Activated naive CD4-positive, alpha-beta T cell (primary cell): Measurements from ENCODE around the gene SP2.

Experiments
- DNase-seq, 4 experiments: peaks; one replicate each; lab custom pipeline; 2025; lab: John Stamatoyannopoulos, UW

Gene SP2

DNA sequence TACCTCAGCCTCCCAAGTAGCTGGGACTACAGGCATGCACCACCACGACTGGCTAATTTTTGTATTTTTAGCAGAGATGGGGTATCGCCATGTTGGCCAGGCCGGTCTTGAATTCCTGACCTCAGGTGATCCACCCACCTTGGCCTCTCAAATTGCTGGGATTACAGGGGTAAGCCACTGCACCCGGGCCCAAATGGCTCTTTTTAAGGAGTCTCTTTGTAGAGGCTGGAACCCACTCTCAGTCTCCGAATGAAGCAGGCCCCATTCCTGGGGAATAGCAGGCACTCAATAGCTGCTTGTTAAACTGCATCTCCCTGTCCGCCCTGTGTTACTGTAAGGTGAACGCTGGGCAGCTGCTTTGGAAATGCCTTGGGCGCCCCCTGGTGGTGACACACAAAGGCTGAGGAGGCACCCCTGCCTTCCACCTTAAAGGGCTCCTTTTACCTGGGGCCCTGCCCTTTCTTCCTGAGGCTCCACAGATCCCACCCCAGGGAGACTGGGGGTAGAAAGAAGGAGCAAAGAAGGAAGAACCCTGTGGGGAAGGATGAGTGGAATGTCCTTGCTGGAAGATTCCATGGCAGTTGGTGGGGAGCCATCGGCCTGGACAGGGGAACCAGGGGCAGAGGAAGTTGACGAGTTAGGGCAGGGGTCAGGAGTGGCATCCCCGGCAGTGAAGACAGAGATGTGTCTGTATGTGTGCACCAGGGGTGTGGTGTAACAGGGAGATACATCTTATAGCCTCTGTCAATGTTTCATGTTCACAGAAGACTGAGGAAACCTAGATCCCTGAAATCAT is 6.1 kb upstream of the SP2 start:
- DNase-seq: peak; percentile 84 to 97 (median 92)

DNA sequence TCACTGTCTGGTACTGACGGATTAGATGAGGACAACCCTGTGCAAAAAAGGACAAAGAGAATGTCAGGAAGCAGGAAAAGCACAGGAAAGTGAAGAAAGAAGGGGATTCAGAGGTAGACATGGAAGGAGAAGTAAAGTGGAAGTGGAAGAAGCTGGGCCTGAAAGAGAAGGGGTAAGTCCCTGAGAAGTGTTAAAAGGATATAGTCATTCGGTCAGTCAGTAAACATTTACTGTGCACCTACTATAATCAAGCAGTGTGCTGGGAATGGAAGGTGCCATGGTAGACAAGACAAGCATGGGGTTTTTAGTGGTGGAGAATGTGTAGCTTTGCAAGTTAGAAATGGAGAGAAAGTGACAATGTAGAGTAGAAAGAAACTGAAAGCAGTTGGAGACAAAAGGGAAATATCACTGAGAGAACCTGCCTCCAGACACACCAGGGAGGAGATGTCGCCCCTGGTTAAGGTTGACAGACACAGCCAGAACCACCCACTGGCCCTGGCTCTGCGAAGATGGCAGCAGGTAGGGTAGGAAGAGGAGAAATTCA is 4.4 kb upstream of the SP2 start:
- DNase-seq: no peak

DNA sequence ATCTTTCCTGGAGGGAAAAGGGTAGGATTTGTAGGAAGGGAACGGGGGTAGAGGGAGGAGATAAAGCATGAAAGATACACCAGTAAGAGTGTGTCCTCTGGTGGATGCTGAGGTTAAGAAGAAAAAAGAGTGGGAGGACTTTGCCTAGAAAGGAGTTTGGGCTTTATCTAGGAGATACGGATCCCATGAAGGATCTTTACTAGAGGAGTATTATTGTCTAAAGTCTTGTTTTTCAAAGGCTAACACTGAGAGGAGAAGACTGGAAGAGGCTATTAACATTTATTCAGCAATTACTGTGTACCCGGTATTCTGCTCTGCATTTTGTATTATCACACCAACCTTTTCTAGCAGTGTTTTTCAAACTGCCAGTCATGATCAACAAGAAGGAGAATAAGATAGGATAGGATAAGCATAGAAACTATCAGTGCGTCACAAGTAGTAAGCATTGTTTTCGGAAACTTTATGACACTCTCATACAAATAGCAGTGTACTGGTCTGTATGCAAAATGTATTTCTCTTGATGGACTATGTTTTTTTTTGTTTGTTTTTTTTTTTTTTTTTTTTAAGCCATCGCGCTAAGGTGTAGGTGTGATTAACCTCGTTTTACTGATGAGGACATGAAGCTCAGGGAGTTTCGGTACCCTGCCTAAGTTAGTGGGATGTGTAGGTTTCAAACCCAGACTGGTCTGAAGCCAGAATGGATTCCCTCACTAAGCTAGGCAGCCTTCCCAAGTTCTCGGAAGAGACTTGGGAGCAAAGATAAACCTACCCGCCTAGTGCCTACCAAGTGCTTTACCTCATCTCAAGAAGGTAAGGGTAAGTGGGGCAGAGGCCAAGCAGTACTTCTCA is 1.3 kb upstream of the SP2 start:
- no peak for DNase-seq

DNA sequence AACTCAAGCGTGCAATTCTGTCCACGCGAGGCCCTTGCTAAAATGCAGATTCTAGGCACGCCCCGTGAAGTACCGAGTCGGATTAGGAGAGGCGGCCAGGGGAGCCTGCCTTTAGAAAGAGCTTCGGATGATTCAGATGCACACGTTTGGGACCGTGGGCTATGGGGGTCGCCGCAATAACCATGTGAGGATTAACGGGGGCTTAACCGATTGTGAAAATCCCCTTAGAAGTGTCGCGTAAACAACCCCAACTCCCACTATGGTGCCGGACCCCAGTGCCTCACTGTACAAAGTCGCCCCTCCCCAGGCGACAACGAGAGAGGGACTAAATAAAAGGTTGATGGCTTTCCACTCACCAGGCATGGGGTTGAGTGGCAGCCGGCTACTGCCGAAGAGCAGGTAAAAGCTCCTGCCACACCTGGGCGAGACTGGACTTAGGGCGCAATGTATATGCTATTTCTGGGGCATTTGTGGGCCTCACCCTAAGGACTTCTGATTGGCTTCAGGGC is 635 bp upstream of the SP2 start:
- DNase-seq: peak in 2 of 4 experiments; percentile 21 to 31

DNA sequence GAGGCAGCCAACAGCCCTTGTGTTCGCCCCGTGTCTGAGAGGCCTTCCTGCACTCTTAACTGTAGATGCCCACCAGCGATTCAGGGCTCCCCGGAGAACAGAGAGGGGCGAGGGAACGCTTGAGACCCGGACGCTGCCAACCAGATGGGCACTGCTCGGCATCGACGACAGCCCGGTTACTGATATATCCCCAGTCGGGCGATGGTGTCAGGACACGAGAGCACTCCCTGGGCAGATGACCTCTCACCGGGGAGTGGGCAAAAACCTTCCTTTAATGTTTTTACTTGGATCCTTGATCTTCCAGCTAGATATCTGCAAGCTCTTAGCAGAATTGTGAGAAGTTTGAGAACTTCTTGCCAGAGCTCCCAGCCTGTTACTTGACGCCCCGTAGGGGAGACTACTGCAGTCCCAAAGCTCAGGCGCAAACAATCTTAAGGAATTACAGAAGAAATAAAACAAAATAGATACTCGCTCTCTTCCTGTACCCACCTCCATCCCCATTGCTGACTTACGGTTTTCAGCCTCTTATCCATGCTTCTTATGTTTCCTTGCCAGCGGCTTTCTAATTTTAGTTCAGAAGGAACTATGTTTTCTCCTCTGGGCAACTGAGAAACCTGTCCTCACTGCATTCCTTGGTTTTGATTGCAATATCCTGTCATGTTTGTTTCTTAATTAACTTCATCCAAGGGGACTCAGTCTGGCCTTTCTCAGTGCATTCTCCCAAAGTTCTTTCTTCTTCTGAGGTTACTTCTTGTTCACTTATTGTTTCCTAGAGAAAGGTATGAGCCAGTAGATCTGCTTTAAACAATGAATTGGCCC is 845 bp downstream of the SP2 start:
- DNase-seq: no peak

DNA sequence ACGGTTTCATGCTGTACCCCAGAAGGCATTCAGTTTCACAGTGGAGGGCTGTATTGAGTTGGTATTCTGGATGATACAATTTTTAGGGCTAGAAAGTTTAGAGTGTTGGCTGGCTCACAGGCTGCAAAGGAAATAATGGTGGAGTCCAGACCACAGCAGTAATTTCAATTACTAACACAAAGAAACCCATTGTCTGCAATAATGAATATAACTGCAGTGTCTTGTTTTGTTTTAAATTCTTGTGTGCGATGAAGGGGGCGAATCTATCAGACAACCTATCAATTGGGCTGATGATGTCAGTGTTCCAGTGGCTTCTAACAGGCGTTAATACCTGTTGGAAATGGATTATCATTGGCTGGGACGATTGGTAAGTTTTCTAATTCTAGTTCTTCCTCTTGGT is 1.5 kb downstream of the SP2 start:
- DNase-seq: no peak

DNA sequence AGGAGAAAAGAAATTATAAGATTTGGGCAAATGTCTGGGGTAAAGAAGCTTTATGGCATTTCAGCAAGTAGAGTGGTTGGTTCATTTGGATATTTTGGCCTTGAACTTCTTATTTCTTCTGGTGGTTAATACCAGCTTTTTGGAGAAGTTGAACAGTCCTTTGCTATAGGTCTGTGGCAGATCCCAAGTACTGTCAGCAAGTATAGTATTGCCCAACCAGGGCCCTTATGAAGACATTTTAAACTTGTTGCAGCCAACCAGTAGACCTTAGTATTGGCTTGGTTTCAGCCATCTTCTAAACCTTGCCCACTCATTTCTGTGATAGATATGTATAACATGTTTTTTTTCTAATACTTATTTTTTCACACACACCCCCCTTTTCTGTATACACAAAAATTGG is 2.2 kb downstream of the SP2 start:
- DNase-seq: no peak

DNA sequence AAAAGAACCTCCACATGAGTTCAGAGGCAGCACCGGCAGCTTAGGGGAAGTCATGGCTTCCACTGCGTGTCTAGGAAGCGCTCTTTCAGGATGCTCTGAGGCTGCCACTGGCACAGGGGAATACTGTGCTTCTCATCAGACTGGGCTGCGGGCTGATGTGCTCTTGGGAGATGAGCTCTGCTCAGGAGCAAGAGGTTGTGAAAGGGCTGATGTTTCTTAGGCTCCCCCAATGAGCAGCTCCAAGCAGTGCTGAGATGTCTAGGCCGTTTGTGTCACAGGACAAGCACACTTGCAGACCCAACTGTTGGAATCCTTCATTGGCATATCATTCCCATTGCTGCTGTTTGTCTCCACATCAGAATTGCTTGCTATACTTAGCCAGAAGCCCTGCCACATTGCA is 3.6 kb downstream of the SP2 start:
- DNase-seq: no peak

DNA sequence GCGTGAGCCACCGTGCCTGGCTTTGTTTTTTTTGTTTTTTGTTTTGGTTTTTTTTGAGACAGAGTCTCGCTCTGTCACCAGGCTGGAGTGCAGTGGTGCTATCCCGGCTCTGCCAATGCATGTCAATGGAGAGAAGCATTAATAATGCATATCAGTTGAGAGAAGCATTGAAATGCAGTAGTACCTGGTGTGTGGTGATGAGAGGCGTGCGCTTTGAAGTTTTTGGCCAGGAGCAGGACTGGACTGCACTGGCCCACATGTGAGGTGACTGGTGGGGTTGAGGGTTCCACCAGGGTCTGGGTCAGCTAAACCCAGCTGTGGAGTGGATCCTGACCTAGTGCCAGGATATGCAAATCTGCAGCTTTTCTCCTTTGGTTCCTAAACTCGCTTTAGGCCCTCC is 5.4 kb downstream of the SP2 start:
- DNase-seq: no peak

DNA sequence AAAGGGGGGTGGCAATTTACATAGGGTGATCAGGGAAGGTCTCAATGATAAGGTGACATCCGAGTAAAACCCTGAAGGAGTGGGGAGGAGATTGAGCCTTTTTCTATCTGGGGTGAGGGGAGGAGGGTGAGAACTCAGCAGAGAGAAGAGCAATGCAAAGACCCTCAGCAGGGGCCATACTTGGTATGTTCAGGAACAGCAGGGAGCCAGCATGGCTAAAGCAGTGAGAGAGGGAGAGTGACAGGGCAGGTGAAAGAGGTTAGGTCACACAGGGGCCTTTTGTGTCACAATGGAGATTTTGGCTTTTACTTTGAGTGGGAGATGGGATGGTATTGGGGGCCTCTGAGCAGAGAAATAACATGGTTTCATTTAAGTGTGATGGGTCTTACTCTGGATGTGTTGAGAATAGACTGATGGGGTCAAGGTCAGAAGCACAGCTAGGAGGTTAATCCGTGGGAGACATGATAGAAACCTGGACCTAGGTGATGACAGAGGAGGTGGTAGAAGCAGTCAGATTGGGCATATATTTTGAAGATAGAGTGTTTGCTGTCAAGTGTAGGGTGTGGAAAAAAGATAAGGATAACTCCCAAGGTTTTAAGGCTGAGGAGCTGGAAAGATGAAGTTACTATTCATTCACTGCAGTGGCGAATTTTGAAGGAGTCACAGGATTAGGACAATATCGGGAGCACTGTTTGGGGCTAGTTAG is 6.2 kb downstream of the SP2 start:
- no peak for DNase-seq

DNA sequence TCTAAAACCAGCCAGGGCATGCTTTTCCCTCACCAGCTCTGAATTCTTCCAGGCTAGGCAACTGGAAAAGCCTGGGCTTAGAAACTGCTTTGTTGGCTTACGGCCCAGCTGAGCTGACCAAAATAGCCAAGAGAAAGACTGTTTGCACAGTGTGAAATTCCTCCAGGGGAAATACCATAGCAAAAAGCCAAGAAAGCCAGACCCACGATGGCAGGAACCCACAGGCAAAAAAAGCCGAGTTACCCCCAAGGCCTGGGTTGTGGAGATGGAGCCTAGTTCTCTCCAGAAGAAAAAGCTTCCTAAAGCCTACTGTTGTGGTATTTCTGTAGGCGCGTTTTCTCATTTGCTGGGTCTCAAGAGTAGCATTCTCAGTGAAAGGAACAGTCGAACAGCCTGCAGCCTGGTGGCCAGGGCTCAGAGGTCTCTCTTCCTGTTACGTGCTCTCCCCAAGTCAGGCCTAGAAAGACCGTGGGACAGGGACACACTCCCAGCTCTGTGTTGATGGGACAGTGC is 9.2 kb downstream of the SP2 start:
- DNase-seq: no peak

DNA sequence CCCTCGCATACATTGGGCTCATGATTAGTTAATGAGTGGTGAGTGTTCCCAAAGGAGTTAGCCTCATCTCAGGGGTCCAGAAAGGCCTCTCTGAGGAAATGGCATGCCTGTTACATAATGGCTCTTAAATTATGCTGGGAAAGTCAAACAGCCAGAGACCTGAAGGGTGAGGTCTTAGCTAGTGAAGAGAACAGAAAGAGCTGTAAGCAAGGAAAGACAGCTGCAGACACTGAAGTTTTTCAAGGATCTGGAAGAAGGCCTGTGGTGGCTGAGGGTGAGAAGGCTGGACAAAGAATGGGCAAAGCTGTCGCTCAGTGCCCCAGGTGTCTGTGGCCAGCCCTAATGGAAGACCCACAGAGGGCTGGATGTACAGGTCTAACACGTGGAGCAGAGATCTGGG is 10.4 kb downstream of the SP2 start:
- no peak for DNase-seq

DNA sequence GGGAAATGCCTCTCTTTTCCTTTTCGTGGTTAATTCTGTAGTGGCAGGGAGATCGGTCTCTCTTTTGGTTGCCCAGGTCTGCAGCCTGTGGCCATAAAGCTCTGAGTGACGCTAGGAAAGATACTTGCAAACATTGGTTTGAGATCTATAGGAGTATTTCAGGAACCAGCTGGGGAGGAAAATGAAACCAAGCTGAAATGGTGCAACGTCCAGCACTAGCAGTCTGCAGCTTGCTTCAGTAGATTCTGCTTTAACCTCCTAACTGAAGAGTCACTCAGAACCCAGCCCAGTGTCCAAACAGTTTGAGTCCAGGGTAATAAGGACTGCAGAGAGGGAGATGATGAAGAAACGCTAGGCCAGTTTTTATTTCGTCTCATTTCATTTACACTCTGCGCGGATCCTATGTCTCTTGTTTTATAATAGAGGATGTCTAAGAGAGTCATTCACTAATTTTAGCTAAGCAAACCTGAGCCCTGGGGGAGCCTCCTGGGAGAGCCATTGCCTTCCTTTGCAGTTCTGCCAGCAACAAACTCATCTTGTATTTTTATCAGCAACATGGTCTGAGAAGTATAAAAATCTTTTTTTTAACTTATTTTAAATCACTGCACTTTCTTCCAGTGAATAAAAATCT is 12.0 kb downstream of the SP2 start:
- no peak for DNase-seq

DNA sequence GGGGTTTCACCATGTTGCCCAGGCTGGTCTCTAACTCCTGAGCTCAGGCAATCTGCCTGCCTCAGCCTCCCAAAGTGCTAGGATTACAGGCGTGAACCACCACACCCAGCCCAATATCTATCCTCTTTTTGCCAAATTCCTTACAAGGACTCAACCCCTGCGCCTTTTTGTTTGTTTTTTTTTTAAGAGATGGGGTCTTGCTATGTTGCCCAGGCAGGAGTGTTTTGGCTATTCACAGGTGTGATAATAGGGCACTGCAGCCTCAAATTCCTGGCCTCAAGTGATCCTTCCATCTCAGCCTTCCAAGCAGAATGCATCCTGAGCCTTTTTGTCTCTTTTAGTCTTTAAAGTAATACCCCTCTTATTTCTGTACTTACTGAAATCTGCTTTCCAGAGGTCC is 17.0 kb downstream of the SP2 start:
- DNase-seq: no peak

DNA sequence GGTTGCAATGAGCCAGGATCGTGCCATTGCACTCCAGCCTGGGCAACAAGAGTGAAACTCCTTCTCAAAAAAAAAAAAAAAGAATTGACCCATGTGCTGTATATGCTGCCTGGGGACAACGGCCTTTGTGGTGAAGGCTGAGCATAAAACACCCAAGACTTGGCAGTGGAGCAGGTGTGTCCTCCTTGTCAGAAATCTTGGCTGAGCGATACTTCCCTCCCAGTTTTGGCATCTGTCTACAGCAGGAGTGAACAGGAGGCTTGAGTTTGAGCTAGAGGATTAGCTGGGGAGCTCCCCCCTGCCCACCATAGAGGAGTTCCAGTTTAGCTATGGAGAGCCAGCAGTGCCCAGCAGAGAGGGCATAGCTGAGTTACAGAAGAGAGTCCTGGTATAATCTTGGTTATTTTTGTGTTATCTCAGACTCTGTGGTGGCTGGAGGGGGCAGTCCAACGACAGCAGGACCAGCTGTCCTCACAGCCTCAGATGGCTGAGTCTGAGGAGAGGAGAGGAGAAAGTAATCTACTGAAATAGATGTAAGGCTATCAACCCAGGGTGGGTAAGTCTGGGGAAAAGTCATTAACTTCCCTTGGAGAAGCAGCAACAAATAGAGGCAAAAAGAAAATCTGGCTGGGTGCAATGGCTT is 18.4 kb downstream of the SP2 start:
- no peak for DNase-seq

DNA sequence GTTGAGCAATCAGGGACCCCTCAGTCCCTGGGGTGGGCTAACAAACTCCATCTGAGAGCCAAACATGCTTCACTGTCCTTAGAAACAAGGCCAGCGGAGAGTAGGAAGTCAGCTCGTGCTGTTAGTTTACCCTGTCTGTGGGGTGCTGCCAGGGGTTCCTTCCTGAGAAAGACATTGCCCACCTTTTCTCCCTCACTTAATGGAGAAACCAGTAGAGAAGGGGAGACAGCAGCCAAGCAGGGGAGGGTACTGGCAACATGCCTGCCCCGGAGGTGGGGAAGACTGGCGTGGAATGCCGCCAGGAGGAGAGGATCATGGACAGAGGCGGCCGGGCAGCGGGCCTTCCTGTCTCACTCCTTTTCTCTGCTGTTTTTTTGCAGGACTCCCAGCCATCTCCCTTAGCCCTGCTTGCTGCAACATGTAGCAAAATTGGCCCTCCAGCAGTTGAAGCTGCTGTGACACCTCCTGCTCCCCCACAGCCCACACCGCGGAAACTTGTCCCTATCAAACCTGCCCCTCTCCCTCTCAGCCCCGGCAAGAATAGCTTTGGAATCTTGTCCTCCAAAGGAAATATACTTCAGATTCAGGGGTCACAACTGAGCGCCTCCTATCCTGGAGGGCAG is 19.9 kb downstream of the SP2 start:
- no peak for DNase-seq

DNA sequence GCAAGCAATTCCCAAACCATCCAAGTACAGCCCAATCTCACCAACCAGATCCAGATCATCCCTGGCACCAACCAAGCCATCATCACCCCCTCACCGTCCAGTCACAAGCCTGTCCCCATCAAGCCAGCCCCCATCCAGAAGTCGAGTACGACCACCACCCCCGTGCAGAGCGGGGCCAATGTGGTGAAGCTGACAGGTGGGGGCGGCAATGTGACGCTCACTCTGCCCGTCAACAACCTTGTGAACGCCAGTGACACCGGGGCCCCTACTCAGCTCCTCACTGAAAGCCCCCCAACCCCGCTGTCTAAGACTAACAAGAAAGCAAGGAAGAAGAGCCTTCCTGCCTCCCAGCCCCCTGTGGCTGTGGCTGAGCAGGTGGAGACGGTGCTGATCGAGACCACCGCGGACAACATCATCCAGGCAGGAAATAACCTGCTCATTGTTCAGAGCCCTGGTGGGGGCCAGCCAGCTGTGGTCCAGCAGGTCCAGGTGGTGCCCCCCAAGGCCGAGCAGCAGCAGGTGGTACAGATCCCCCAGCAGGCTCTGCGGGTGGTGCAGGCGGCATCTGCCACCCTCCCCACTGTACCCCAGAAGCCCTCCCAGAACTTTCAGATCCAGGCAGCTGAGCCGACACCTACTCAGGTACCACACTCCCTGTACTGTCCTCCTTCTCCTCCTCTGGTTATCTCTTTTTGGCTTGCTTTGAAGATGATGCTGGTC is 20.6 kb downstream of the SP2 start:
- no peak for DNase-seq

DNA sequence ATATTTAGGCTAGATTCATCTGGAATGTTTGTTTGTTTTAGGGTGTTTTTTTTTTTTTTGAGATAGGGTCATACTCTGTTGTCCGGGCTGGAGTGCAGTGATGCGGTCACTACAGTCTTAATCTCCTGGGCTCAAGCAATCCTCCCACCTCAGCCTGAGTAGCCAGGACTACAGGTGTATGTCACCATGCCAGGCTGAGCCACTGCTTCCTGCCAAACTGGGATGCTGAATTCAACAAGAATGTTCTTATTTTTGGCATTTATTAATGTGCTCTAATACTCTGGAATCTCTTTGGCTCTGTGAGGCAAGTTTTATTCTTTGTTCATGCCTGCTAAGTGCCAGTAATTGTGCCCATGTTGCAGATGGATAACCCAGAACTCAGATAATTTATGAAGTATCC is 21.5 kb downstream of the SP2 start:
- no peak for DNase-seq

DNA sequence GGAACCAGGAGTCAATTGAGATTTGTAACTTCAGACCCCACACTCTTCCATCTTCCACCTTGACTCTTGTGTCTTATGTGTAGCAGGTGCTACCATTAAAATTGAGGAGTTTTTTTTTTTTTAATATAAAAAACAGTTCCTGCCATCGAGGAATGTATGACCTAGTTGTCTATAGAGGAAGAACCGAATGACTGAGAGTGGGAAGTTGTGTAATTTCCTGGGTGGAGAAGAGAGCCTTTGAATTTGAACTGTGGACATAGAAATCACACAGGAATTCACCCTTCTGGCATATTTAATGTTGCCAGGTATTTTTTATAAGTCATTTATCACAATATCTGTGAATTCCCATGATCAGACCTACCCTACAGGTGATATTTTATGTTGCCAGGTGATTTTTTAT is 22.0 kb downstream of the SP2 start:
- no peak for DNase-seq
